NCI-H1694 (cell line): ENCODE measurements around the gene PROB1.
"Not testable (repeated sequence)": the region's sequence is repeated elsewhere in the genome, so short reads cannot be mapped to it uniquely, and the experiment has no call there.

Experiments
- DNase-seq: peaks from one replicate; lab custom pipeline; 2025; lab: John Stamatoyannopoulos, UW

PROB1 gene

GRCh38 chr5:139394654-139395566 is at the start of gene PROB1:
Gene PROB1, minus strand, starts transcription at chr5:139395104. Its CDS starts 23 bp downstream, at chr5:139395081.
- DNase-seq: no peak

DNA sequence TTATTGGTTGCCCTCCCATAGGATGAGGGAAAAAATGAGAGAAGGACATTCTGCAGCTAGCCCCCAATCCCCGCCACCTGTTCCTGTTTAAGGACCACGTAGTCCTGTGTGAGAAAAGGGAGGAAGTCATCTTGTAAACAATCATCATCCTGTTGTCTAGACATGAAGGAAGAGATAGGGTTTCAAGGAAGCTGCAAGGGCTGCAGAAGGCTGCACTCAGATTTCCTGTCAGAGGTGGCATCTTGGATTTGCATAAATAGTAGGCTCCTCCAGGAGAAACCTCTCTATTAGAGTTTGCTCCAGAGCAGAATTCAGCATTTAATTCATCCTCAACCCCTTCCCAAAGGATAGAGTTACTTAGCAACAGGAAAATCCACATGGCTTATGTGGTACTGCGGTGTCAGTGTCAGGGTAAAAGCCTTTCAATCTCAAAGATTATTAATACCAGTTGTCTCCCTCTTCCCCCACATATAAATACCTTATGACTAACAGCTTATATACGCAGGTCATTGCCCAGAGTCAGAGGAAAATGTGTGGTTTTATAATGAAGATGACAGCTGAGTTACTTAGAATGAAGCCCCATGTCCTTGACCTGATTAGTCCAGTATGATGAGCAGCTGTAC is 49.0 kb upstream of the PROB1 start:
- DNase-seq: no peak

DNA sequence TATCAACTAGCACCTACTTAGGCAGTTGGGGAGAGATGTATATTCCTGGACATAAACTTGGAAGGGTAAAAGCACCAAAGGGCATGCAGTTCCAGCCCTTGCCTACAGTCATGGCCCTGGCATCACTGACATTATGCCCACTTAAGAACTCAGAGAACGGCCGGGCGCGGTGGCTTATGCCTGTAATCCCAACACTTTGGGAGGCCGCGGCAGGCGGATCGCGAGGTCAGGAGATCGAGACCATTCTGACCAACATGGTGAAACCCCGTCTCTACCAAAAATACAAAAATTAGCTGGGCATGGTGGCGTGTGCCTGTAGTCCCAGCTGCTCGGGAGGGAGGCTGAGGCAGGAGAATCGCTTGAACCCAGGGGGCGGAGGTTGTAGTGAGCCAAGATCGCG is 45.5 kb upstream of the PROB1 start:
- DNase-seq: not testable (repeated sequence)

DNA sequence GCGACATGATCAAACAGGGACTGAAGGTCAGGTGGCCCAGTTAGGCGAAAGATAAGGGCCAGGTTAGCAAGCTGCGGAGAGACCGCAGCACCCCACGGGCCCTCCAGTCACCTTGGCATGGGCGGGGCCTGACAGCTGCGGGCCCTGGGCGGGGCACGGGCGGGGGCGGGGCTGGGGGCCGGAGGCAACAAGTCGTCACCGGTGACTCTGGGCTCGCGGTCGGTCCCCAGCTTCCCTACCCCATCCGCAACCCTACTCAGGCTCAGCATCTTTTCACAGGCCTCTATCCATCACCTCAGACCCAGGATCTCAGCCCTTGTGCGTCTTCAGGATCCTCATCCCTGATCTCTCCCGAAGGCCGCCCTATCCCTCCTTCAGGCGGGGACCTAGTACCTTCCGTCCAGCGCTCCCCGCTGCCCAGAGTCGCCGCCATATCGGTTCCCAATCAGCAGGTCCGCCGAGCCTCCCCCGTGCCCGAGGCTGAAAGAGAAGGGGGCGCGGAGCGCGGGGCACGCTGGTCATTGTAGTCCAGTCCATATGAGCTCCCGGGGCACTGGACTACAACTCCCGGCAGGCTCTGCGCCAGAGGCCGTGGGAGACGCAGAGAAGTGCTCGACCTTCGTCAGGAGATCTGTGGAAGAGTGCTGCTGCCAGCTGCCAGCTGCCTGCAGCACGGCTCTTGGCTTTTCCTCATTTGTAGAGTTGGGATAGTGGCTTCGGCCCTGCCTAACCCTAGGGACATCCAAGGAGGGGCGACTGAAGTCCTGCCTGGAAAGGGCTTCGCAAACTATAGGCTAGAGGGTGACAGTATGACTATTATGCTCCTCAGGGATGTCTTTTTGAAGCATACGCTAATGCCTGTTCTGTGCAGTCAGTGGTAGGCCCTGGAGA is 44.4 kb upstream of the PROB1 start, which contains the start of gene DNAJC18:
Gene DNAJC18, minus strand, starts transcription at position 513 of the 891 bp plus-strand sequence. Its CDS starts 80 bp downstream, at position 433.
- DNase-seq: peak; percentile 89

DNA sequence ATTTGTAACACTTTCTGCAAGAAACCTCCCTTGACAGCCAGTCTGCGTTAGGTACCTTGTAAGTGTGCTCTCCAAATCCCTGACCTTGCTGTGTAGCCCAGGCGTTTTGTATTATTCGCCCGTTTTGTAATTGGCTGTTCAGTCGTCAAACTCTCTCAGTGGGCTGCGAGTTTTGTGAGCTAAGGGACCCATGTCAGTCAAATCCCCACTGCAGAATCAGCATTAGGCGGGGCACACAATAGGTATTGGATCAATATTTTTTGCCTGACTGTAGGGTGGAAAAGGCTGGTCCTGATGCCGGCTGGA is 43.8 kb upstream of the PROB1 start:
- DNase-seq: no peak

- no peak for DNase-seq
Measured at GRCh38 chr5:139435676-139436075, 40.8 kb upstream of the PROB1 start.

DNA sequence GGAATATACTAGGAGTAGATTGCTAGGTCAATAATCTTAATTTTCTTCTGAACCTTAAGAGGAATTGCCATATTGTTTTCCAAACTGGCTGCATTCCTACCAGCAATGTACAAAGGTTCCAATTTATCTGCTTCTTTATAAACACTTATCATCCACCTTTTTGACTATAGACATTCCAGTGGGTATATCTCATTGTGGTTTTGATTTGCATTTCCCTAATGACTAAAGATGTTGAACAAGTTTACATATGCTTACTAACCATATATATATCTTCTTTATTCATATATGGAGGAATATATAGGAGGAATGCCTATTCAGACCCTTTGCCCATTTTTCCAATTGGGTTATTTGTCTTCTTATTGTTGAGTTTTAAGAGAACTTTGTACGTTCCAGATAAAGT is 36.8 kb upstream of the PROB1 start:
- DNase-seq: no peak

GRCh38 chr5:139430015-139430414 is 35.1 kb upstream of the PROB1 start:
- DNase-seq: no peak

DNA sequence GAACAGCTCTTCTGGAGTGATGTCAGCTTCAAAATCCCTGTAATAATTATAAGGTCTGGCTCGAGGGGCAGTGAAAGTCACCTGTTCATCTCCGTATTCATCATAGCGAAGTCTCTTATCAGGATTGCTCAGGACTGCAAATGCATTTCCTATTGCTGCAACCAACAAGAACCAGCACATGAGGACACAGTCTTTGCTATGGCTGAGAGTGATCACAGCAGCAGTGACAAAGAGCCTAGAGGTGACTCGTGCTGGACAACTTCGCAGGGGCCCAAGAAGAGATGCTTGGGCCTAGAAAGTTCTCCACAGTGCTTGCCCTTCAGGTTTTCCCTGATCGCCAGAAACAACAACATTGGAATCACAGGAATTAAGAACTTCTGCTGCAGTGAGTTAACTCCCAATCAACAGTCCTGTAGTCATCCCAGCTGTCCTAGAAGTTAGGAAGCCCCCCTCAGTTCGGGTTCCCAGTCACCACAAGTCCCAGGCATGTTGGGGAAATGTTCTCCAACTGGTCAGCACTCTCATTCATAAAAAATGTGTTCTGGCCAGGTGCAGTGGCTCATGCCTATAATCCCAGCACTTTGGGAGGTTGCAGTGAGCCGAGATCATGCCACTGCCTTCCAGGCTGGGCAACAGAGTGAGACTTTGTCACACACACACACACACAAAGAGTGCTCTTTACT is 31.4 kb upstream of the PROB1 start:
- DNase-seq: no peak

DNA sequence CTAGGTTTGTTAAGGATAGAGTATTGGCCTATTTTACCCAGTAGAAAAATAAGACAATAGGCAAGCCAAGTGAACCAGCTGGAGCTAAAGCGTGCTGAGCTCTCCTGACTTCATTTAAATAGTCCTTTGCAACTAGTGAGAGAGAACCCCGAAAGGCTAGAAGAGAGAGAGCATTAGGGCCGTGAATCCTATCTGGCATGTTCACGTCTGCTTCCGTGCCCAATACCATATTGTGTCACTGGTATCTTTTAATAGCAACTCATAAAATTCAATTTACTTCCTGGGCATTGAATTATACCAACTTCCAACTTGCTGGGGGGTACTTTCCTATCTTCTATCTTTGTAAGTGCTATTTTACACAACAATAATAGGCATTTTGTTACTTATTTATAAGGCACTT is 30.6 kb upstream of the PROB1 start:
- DNase-seq: no peak

GRCh38 chr5:139422307-139422893 is 27.5 kb upstream of the PROB1 start:
- DNase-seq: peak; percentile 59

DNA sequence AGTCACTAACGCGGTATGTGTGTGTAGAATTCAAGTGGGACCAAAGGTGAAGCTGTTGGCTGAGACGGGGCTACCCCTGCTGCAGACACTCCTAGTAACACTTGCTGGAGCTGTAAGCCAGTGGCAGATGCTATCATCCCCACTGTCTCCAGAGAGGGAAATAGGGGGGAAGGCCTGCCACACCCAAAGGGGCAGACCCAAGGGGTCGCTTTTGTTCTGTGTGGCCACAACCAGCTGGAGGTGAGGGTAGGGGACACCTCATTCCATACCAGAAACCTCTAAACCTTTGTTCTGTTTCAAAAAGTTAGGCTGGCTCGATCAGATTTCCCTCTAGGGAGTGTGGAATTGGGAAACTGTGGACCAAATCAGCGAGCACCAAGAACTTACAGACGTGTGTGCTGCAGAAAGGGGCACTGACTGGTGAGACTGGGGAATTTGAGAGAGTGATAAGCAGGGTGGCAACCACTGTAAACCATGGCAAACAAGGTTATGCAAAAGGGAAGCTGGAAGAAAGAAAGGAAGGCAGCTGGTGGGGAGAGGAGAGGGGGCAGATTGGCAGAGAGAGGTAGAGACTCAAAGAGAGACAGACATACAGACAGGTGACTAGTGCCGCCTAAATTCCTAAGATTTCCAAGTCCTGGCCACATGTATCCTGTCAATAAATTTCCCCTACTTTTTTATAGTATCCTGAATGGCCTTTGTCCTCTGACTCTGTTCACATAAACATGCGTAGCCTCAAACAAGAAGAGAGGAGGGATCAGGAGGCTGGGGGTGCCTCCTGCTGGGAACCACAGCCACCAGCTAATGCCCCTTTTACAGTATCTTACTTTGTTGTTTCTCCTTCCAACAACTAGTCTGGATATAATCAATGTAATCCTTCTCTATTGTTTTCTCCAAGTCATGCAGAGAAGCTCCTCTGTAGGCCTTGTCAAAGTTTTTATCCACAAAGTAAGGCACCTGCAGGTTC is 24.6 kb upstream of the PROB1 start:
- no peak for DNase-seq

DNA sequence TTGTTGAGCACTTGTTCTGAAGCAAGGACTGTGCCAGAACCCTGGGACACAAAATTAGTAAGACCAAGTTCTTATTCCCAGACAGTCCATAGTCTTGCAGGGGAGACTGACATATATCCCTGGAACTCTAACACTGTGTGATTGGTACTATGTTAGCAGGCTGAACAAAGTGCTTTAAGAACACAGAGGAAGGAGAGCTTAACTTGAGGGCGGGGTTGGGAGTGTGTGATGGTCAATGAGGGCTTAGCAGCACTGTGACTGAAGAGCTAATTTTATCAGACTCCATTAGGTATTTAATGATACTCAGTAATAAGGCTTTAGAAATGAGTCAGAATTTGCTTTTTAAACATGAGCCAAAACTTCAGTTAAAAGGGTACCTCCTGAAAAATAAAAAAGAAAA is 23.9 kb upstream of the PROB1 start:
- no peak for DNase-seq

DNA sequence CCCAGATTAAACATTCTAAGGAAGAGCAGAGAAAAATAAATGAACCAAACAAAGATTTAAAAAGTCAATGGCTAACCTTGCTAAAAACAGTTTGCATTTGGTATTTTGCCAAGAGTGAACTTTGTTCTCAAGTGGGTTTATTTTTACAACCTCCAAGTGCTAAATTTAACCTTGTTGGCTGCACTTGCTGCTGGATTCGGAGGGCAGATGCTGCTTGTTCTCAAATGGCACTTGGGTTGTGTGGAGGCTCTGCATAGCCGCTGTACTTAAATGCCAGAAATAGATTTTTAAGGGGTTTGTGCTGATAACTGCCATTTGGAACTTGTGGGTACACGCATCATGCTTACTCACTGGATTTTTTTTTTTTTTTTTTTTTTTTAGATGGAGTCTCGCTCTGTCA is 22.3 kb upstream of the PROB1 start:
- no peak for DNase-seq

GRCh38 chr5:139416651-139417050 is 21.7 kb upstream of the PROB1 start:
- no peak for DNase-seq

DNA sequence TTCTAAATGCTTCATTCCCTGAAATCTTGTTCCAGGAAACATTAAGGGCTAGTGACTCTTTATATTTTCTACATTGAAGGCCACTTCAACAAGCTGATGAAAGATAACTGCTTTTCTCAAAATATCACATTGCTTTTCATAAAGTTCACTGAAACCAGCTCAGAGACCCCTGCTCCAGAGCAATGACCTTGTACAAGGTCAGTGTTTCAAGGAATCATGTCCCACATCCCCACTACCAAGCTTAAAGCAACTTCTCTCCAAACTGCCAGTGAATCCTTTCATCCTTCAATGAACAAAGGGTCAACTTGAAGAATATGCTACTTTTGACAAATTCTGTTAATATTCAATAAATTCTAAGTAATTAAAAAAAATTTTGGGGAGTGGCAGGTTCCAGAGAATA is 21.0 kb upstream of the PROB1 start:
- no peak for DNase-seq

GRCh38 chr5:139415221-139415861 is 20.4 kb upstream of the PROB1 start:
- DNase-seq: peak; percentile 60

DNA sequence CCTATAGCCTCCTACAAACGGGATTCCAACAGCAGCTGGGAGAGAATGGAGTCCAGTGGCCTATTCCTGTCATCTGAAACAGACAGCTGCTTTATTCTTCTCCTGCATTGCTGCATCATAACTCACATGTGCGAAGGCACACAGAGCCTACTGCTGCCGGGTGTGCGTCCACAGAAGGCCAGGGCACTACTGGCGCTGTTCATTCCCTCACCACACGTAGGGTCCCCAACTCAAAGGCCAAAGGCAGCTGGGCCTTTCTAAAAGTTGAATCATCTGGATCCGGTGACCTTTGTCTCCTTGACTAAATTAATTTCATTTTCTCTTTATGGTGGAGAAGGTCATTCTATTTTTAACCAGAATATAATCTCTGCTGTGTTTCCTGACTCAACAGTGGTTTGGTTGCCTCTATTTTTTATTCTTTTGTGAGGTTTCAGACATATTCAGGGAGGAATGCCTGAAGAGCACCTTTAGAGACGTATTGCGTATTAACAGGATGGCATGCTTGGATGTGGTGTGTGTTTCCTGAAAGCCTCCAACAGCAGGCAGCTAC is 19.8 kb upstream of the PROB1 start:
- DNase-seq: peak; percentile 40

DNA sequence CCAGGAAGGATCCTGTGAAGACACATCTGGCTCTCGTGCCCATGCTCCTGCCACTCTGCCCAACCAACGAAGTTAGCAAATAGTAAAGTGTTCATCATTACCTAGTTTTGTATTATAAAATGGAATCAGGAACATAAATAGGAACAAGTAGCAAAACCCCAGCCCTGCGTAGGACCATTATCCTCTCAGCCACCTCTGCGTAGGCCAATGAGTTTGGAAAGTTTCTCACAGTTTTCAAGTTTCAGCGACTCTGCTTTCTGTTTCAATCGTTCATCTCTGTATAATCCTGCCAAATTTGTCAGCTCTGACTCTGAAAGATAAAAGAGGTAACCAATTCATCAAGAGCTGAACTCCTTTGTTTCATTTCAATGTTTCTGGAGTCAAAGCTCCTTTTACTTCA is 19.1 kb upstream of the PROB1 start:
- no peak for DNase-seq

DNA sequence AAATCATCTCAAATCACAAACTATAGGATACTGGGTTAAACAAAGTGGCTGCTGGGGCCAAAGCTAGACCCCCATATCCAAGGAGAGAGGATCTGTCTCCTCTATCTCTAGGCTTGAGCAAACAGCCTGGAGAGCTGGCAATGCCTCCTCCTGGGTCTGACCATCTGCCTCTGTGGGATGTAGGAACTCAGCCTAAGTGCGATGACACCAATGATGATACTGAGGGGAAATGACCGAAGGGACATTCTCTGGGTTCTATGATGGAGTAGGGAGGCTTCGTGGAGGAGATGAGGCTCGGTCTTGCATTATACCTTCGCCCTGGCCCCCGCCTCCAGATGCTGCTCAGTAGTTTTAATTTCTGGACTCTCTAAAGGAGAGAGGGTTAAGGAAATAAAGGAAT is 18.2 kb upstream of the PROB1 start:
- DNase-seq: no peak
